SU-DHL-6 (cell line): ENCODE results near the gene REG3G.

Source experiments
- EZH2phosphoT487 ChIP-seq: fragments of 200-600 bp; sonication (generic), shearing (Covaris generic); conservative IDR thresholded peaks from 2 replicates; pipeline ENCODE4 v1.6.1; 2018; ENCODE audit warnings: mild to moderate bottlenecking, antibody characterized with exemption, low read length, moderate library complexity, mixed read lengths
- TF ChIP-seq, protein P1 (sequence below): fragments of 200-600 bp; sonication (generic); IDR thresholded peaks from one replicate; pipeline ENCODE4 v1.5.1; 2017; ENCODE audit warnings: antibody characterized with exemption, mild to moderate bottlenecking, low read length, moderate library complexity; ENCODE audit not compliant: insufficient read depth, poor library complexity, severe bottlenecking

DNA sequence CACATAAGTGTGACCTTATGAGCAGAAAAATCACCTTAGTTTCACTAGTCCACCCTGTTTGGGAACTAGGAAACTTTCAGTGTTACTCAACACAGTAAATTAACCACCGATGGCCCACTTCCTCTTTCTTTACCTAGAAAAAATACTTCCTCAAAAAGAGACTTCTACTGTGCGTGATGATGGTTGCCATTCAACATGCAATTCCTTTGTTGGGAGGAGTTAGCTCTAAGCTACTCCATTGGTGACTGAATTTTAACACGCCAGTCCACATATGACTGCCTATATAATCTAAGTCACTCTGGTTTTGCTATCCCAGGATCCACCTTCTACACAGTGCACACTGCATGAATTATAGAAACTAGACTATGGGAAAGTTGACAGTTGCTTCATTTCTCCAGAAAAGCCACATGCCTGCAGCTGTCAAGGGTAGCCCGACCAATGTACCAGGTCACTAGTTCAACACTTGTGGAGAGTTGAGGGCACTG, 47.8 kb upstream of the REG3G start:
- TF ChIP-seq, protein P1, sequence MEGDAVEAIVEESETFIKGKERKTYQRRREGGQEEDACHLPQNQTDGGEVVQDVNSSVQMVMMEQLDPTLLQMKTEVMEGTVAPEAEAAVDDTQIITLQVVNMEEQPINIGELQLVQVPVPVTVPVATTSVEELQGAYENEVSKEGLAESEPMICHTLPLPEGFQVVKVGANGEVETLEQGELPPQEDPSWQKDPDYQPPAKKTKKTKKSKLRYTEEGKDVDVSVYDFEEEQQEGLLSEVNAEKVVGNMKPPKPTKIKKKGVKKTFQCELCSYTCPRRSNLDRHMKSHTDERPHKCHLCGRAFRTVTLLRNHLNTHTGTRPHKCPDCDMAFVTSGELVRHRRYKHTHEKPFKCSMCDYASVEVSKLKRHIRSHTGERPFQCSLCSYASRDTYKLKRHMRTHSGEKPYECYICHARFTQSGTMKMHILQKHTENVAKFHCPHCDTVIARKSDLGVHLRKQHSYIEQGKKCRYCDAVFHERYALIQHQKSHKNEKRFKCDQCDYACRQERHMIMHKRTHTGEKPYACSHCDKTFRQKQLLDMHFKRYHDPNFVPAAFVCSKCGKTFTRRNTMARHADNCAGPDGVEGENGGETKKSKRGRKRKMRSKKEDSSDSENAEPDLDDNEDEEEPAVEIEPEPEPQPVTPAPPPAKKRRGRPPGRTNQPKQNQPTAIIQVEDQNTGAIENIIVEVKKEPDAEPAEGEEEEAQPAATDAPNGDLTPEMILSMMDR, result no peak
- no peak for TF ChIP-seq EZH2phosphoT487
